Neuron (in vitro differentiated cells): ENCODE measurements around the gene TUBA1C.
"Not testable (repeated sequence)": the region's sequence is repeated elsewhere in the genome, so short reads cannot be mapped to it uniquely, and the experiment has no call there.

Experiments used
- H2AFZ ChIP-seq: one replicate; pipeline ENCODE4 v1.6.1; 2013; ENCODE audit warnings: low read depth, mild to moderate bottlenecking, inconsistent platforms, low read length, moderate library complexity
- H3K27me3 ChIP-seq: one replicate; pipeline ENCODE4 v1.6.1; 2013; ENCODE audit warnings: low read length; ENCODE audit not compliant: insufficient read depth
- H3K36me3 ChIP-seq: one replicate; pipeline ENCODE4 v1.6.1; 2013; ENCODE audit warnings: low read length; ENCODE audit not compliant: insufficient read depth
- H3K4me1 ChIP-seq: one replicate; pipeline ENCODE4 v1.6.1; 2013; ENCODE audit warnings: low read length; ENCODE audit not compliant: insufficient read depth
- H3K4me3 ChIP-seq: 2 replicates; pipeline ENCODE4 v1.5.1; 2013; ENCODE audit warnings: mild to moderate bottlenecking, low read length, moderate library complexity
- H3K9me3 ChIP-seq: one replicate; pipeline ENCODE4 v1.6.1; 2013; ENCODE audit warnings: low read length

The TUBA1C gene

DNA sequence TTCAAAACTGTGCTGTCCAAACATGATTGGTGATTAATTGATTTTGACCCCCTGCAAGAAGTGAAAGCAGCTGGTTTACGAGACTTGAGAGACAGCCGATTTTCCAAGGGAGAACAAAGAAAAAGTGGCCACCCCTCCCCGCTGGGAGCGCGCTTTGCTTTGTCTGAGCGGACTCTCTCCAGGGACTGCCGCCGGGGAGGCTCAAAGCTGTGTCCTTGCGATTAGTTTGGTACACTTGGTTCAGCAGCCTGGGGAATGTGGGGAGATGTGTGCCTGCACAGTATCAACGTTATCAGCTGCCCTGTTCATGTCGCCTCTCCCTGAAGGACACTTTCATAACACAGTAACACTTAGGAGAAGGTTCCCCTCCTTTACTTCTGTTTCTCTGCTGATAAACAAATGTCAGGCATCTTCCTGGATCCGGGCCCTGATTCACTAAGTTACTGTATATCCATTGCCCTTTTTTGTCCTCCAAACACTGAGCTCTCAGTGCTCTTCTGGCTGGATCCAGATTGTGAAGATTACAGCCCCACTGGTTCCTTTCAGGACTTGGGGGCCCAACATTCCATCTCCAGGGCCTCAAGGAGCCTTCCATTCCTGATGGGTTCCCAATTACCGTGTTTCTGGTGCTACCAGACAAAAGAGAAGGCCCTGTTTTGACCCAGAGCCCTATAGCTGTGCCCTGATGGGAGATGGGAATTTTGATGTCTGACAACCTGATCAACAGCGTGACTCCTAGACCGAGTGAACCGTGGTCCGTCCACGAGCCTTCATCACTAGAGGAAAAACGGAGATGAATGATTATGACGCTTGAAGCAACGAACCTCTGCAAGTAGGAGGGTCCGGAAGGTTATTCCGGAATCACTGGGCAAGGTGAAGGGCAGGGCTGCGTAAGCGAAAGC lies 31.7 kb upstream of the TUBA1C start:
- Histone ChIP-seq H3K36me3 (no peaks in the 10 kb centered on the region), H3K9me3 (no peaks in the 10 kb centered on the region), H3K4me1 (peaks cover 50% of the 10 kb centered on the region), H3K27me3 (no peaks in the 10 kb centered on the region), H3K4me3 (peak overlapping the region; percentile 39), H2AFZ (no peak overlapping the region)

- H3K27me3 ChIP-seq, result no peaks in the 10 kb centered on the region
- H3K4me3 ChIP-seq, result peak overlapping the region; percentile 39
- H2AFZ ChIP-seq, result no peak overlapping the region
- peaks cover 46% of the 10 kb centered on the region for H3K4me1 ChIP-seq
- no peaks in the 10 kb centered on the region for H3K9me3 ChIP-seq
- H3K36me3 ChIP-seq, result no peaks in the 10 kb centered on the region
Measured at GRCh38 chr12:49233842-49234526, 30.9 kb upstream of the TUBA1C start.

- no peak overlapping the region for H3K4me3 ChIP-seq
- no peaks in the 10 kb centered on the region for H3K9me3 ChIP-seq
- H2AFZ ChIP-seq, result no peak overlapping the region
- peaks cover 32% of the 10 kb centered on the region for H3K4me1 ChIP-seq
- H3K27me3 ChIP-seq, result no peaks in the 10 kb centered on the region
- H3K36me3 ChIP-seq, result no peaks in the 10 kb centered on the region
Measured at GRCh38 chr12:49236423-49236822, 28.5 kb upstream of the TUBA1C start.

- Histone ChIP-seq H3K36me3 (no peaks in the 10 kb centered on the region), H3K4me3 (no peak overlapping the region), H3K9me3 (no peaks in the 10 kb centered on the region), H3K4me1 (peaks cover 3% of the 10 kb centered on the region), H3K27me3 (no peaks in the 10 kb centered on the region), H2AFZ (no peak overlapping the region)
Measured at GRCh38 chr12:49243631-49244030, 21.3 kb upstream of the TUBA1C start.

DNA sequence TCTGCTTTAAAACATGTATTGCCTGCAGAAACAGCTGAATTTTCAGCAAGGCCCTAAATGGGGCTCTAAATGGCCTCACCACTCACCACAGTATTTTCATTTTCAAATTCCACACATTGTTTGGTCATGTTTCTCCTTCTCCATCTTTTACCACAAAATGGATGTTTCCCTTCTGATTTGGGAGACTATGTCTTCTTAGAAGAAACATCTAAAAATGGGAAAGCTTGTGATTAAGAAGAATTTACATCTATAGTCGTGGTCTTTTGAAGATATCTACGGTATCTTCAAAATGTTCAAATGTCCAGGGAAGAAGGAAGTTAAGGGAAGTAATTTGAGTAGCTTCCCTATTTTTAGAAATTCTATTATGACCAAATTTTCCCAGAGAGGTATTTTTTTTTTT lies 20.7 kb upstream of the TUBA1C start:
- H2AFZ ChIP-seq, result no peak overlapping the region
- no peaks in the 10 kb centered on the region for H3K36me3 ChIP-seq
- H3K9me3 ChIP-seq, result no peaks in the 10 kb centered on the region
- H3K4me1 ChIP-seq, result no peaks in the 10 kb centered on the region
- no peaks in the 10 kb centered on the region for H3K27me3 ChIP-seq
- H3K4me3 ChIP-seq, result no peak overlapping the region

GRCh38 chr12:49251357-49251756 lies 13.5 kb upstream of the TUBA1C start:
- H3K27me3 ChIP-seq, result no peaks in the 10 kb centered on the region
- no peaks in the 10 kb centered on the region for H3K36me3 ChIP-seq
- H3K9me3 ChIP-seq, result no peaks in the 10 kb centered on the region
- H3K4me3 ChIP-seq, result no peak overlapping the region
- H2AFZ ChIP-seq, result no peak overlapping the region
- H3K4me1 ChIP-seq, result no peaks in the 10 kb centered on the region

DNA sequence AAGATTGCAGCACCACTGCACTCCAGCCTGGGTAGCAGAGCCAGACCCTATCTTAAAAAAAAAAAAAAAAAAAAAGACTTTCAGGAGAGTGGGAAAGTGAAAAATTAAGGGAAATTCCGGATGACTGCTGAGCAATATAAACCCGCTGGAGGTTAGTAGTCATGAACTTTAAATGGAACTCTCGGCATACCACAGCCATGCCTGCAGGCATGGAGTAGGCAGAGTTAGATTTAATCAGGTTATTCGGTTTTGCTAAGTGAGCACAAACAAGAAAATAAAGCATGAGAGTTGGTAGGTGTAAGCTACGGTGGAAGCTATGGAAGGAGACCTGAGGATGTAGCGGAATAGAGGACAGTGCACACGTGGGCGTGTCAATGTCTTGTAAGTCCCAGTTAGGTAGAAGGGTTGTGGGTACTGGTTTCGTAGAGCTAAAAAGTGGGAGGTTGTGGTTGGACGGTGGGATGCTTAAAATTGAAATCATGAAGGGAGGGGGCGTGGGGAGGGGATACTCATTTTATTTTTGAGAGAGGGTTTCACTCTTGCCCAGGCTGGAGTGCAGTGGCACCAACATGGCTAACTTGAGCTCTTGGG lies 11.8 kb upstream of the TUBA1C start:
- H3K4me3 ChIP-seq, result no peak overlapping the region
- H3K4me1 ChIP-seq, result no peaks in the 10 kb centered on the region
- no peak overlapping the region for H2AFZ ChIP-seq
- H3K9me3 ChIP-seq, result no peaks in the 10 kb centered on the region
- no peaks in the 10 kb centered on the region for H3K27me3 ChIP-seq
- no peaks in the 10 kb centered on the region for H3K36me3 ChIP-seq

DNA sequence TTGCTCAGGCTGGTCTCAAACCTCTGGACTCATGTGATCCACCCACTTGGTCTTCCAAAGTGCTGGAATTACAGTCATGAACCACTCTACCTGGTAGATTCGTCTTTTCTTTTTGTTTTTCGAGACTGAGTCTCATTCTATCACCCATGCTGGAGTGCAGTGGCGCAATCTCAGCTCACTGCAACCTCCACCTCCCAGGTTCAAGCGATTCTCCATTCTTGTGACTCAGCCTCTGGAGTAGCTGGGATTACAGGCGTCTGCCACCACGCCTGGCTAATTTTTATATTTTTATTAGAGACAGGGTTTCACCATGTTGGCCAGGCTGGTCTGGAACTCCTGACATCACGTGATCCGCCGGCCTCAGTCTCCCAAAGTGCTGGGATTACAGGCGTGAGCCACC lies 9.4 kb upstream of the TUBA1C start:
- not testable (repeated sequence) for H3K36me3 ChIP-seq, H3K27me3 ChIP-seq, H3K4me3 ChIP-seq, H3K4me1 ChIP-seq, H2AFZ ChIP-seq, H3K9me3 ChIP-seq

GRCh38 chr12:49255857-49256637 lies 8.8 kb upstream of the TUBA1C start:
- Histone ChIP-seq H3K4me3 (no peak overlapping the region), H3K36me3 (no peaks in the 10 kb centered on the region), H3K27me3 (no peaks in the 10 kb centered on the region), H2AFZ (no peak overlapping the region), H3K9me3 (no peaks in the 10 kb centered on the region), H3K4me1 (peaks cover 3% of the 10 kb centered on the region)

DNA sequence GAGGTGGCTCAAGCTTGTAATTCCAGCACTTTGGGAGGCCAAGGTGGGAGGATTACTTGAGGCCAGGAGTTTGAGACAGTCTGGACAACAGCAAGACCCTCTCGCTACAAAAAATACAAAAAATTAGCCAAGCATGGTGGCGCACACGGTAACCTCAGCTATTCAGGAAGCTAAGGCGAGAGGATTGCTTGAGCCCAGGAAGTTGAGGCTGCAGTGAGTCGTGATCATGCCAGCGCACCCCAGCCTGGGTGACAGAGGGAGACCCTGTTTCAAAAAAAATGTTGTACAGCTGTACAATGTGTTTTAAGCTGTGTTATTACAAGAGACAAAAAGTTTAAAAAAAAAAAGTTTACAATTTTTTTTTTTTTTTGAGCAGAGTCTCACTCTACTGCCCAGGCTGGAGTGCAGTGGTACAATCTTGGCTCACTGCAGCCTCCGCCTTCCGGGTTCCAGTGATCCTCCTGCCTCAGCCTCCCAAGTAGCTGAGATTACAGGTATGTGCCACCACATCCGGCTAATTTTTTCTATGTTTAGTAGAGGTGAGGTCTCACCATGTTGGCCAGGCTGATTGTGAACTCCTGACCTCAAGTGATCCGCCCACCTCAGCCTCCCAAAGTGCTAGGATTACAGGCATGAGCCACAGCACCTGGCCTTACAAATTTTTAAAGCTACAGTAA lies 7.2 kb upstream of the TUBA1C start:
- not testable (repeated sequence) for H3K27me3 ChIP-seq, H3K9me3 ChIP-seq, H2AFZ ChIP-seq, H3K4me1 ChIP-seq, H3K36me3 ChIP-seq, H3K4me3 ChIP-seq

- Histone ChIP-seq H3K9me3 (no peaks in the 10 kb centered on the region), H3K36me3 (no peaks in the 10 kb centered on the region), H3K4me1 (peaks cover 3% of the 10 kb centered on the region), H3K4me3 (no peak overlapping the region), H3K27me3 (no peaks in the 10 kb centered on the region), H2AFZ (no peak overlapping the region)
Measured at GRCh38 chr12:49259452-49259851, 5.4 kb upstream of the TUBA1C start.

- Histone ChIP-seq H3K4me1 (peaks cover 3% of the 10 kb centered on the region), H3K27me3 (no peaks in the 10 kb centered on the region), H3K9me3 (no peaks in the 10 kb centered on the region), H3K36me3 (no peaks in the 10 kb centered on the region), H3K4me3 (no peak overlapping the region), H2AFZ (no peak overlapping the region)
Measured at GRCh38 chr12:49260166-49260565, 4.7 kb upstream of the TUBA1C start.
